ENCODE measurements around the gene BTBD9. TPM values are rescaled to one million over a fixed set of nuclear protein-coding genes. Genes with fewer than 3 reads are reported as not detected.

BTBD9 gene
- polyA plus RNA-seq, 2 of the 4 experiments (the other 2 are of a cell fraction): 2.3 to 4.6 TPM

DNA sequence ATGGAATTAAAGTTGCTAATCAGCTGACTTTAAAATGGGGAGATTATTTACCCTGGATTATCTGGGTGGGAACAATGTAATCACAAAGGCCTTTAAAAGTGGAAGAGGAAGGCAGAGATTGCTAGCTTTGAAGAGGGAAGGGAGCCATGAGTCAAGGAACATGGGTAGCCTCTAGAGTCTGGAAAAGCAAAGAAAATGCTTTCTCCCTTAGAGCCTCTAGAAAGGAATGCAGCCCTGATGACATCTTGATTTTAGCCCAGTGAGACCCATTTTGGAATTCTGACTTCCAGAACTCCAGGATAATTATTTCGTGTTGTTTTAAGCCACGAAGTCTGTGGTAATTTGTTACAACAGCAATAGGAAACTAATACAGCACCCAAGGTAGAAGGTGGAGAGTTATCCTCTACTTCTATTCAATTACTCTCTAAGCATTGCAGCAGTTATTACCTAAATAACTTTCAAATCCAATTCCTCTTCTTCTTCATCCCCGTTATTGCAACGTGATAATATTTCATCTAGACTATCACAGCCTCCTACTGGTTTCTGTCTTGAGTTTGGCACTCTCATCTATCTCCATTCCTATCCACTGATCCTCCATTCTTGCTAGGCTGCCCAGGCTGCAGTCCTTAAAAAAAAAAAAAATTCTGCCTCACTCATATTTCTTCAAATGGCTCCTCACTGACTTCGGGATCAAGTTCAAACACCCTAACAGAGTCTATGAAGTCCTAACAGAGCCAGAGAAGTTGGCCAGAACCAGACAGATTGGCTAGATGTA lies 224.3 kb downstream of the BTBD9 start:
- Histone ChIP-seq H3K9me3 (no peaks in the 10 kb centered on the region), H3K4me2 (no peak overlapping the region), H3K27ac (no peak overlapping the region), H3K4me1 (no peaks in the 10 kb centered on the region), H3K4me3 (no peak overlapping the region)
- CTCF ChIA-PET: interaction anchor here (0.7 kb wide), 1 partner anchor 300 kb away, joined by 3 read pairs; no protein-coding TSS in a partner anchor
- POLR2A ChIA-PET: no interaction called here
- FAIRE-seq (no peak), DNase-seq (ENCODE audit: low read depth in 1 of 2, low spot score in 1 of 2) (no peak), ATAC-seq (no peak)
- no peak for TF ChIP-seq SREBF2 (IDR thresholded peaks at IDR 0.05)
- no peak for TF ChIP-seq POLR2AphosphoS2 (conservative IDR thresholded peaks at IDR 0.05; ENCODE audit: low read length)
- no peak for TF ChIP-seq HDAC2 (IDR thresholded peaks at IDR 0.05)
- no peak for TF ChIP-seq HOXB5 (CRISPR knock-in tag; IDR thresholded peaks at IDR 0.05)
- TF ChIP-seq, protein P1, sequence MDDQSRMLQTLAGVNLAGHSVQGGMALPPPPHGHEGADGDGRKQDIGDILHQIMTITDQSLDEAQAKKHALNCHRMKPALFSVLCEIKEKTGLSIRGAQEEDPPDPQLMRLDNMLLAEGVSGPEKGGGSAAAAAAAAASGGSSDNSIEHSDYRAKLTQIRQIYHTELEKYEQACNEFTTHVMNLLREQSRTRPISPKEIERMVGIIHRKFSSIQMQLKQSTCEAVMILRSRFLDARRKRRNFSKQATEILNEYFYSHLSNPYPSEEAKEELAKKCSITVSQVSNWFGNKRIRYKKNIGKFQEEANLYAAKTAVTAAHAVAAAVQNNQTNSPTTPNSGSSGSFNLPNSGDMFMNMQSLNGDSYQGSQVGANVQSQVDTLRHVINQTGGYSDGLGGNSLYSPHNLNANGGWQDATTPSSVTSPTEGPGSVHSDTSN (IDR thresholded peaks at IDR 0.05): no peak
- TF ChIP-seq, protein P2, sequence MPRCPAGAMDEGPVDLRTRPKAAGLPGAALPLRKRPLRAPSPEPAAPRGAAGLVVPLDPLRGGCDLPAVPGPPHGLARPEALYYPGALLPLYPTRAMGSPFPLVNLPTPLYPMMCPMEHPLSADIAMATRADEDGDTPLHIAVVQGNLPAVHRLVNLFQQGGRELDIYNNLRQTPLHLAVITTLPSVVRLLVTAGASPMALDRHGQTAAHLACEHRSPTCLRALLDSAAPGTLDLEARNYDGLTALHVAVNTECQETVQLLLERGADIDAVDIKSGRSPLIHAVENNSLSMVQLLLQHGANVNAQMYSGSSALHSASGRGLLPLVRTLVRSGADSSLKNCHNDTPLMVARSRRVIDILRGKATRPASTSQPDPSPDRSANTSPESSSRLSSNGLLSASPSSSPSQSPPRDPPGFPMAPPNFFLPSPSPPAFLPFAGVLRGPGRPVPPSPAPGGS (IDR thresholded peaks at IDR 0.05): no peak
- no peak for TF ChIP-seq KDM5A (IDR thresholded peaks at IDR 0.05)
- no peak for TF ChIP-seq JUN (IDR thresholded peaks at IDR 0.05)
- TF ChIP-seq RNF2 (IDR thresholded peaks at IDR 0.05; ENCODE audit: borderline replicate concordance, low read depth): no peak
- no peak for TF ChIP-seq ESRRA (IDR thresholded peaks at IDR 0.05; ENCODE audit: borderline replicate concordance, low read length)
- no peak for TF ChIP-seq NPAS2 (CRISPR knock-in tag; IDR thresholded peaks at IDR 0.05; ENCODE audit: borderline replicate concordance)
- TF ChIP-seq ZSCAN20 (CRISPR knock-in tag; IDR thresholded peaks at IDR 0.05): no peak
- no peak for TF ChIP-seq MAFK (IDR thresholded peaks at IDR 0.05; ENCODE audit: partially characterized antibody)
- TF ChIP-seq, protein P3, sequence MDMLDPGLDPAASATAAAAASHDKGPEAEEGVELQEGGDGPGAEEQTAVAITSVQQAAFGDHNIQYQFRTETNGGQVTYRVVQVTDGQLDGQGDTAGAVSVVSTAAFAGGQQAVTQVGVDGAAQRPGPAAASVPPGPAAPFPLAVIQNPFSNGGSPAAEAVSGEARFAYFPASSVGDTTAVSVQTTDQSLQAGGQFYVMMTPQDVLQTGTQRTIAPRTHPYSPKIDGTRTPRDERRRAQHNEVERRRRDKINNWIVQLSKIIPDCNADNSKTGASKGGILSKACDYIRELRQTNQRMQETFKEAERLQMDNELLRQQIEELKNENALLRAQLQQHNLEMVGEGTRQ (IDR thresholded peaks at IDR 0.05): no peak
- no peak for TF ChIP-seq SMC3 (IDR thresholded peaks at IDR 0.05)
- 68% methylated on average over 5 of the region's 5 CpGs for WGBS (ENCODE audit: missing lambda C conversion rate)

DNA sequence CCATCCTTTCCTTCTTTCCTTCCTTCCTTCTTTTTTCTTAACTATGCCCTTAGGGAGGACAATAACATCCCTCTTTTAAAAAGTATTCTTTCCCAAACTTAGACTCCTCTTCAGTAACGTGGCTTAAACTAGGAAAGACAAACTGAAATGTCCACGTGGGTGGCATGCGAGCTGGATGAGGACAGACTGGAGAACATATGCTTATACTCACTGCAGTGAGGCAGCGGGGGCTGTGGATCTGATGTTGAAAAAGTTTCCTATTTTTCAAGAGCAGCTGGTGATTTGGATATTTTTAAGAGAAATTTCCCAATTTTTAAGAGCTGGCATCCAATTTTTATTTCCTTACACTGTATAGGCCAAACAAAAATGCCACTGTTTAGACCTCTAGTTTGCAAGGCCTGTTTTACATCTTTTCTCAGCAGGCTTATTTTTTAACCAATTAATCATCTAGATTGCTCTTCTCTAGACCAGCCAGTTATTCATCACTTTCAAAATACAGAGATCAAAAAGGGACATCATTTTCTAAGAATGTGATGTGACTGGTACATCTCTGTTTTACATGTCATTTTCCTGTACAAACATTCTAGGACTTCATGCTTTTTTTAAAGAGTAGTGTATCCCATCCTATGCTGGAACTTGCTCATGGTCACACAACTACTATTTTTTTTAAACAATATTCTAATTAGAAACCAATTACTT lies 226.5 kb downstream of the BTBD9 start:
- POLR2A ChIA-PET: no interaction called here
- no peaks in the 10 kb centered on the region for H3K9me3 ChIP-seq
- WGBS (ENCODE audit: missing lambda C conversion rate): 74% methylated on average over 4 of the region's 4 CpGs
- FAIRE-seq (no peak), ATAC-seq (no peak), DNase-seq (ENCODE audit: low read depth in 1 of 2, low spot score in 1 of 2) (no peak)
- TF ChIP-seq, protein P1 (IDR thresholded peaks at IDR 0.05): no peak
- no peak for TF ChIP-seq RAD21 (conservative IDR thresholded peaks at IDR 0.05 in 1 of 2, IDR thresholded peaks at IDR 0.05 in 1 of 2)
- no peak overlapping the region for H3K4me3 ChIP-seq
- no peak overlapping the region for H3K4me2 ChIP-seq
- H3K27ac ChIP-seq: no peak overlapping the region
- H3K4me1 ChIP-seq: no peaks in the 10 kb centered on the region
- CTCF ChIA-PET: interaction anchor here (0.6 kb wide), 1 partner anchor 8 kb away, joined by 4 read pairs; no protein-coding TSS in a partner anchor

DNA sequence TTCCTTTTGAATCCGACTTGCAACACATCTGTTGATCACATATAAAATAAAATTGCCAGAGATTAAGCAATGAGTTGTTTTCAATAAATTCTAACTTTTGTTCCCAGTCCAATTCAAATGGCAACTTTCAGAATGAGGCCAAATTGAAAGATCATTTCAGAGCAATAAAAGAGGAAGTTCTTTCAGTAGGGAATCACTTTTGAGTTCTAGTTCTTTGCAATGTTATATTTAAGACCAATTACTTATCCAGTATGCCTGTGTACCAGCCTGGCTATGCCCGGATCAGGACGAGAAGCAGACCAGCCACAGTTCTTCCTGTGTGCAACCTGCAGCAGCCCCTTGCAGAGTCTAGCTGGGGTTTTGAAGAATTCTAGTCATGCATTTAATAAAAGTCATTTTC lies 232.5 kb downstream of the BTBD9 start:
- Histone ChIP-seq H3K27ac (no peak overlapping the region), H3K4me2 (no peak overlapping the region), H3K4me3 (no peak overlapping the region), H3K9me3 (no peaks in the 10 kb centered on the region), H3K4me1 (peaks cover 21% of the 10 kb centered on the region)
- CTCF ChIA-PET: no interaction called here
- POLR2A ChIA-PET: no interaction called here
- WGBS (ENCODE audit: missing lambda C conversion rate): 70% methylated on average over 3 of the region's 3 CpGs
- DNase-seq (ENCODE audit: low read depth in 1 of 2, low spot score in 1 of 2): no peak
- no peak for TF ChIP-seq NPAS2 (CRISPR knock-in tag; IDR thresholded peaks at IDR 0.05; ENCODE audit: borderline replicate concordance)
- TF ChIP-seq RAD21 (conservative IDR thresholded peaks at IDR 0.05 in 1 of 2, IDR thresholded peaks at IDR 0.05 in 1 of 2): no peak
- no peak for TF ChIP-seq SREBF2 (IDR thresholded peaks at IDR 0.05)
- TF ChIP-seq, protein P4, sequence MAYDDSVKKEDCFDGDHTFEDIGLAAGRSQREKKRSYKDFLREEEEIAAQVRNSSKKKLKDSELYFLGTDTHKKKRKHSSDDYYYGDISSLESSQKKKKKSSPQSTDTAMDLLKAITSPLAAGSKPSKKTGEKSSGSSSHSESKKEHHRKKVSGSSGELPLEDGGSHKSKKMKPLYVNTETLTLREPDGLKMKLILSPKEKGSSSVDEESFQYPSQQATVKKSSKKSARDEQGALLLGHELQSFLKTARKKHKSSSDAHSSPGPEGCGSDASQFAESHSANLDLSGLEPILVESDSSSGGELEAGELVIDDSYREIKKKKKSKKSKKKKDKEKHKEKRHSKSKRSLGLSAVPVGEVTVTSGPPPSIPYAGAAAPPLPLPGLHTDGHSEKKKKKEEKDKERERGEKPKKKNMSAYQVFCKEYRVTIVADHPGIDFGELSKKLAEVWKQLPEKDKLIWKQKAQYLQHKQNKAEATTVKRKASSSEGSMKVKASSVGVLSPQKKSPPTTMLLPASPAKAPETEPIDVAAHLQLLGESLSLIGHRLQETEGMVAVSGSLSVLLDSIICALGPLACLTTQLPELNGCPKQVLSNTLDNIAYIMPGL (CRISPR knock-in tag; IDR thresholded peaks at IDR 0.05; ENCODE audit: borderline replicate concordance): no peak
- TF ChIP-seq HOXA7 (CRISPR knock-in tag; IDR thresholded peaks at IDR 0.05): no peak
- no peak for TF ChIP-seq HEYL (CRISPR knock-in tag; IDR thresholded peaks at IDR 0.05)
- TF ChIP-seq NR3C1 (IDR thresholded peaks at IDR 0.05): no peak
- TF ChIP-seq, protein P5, sequence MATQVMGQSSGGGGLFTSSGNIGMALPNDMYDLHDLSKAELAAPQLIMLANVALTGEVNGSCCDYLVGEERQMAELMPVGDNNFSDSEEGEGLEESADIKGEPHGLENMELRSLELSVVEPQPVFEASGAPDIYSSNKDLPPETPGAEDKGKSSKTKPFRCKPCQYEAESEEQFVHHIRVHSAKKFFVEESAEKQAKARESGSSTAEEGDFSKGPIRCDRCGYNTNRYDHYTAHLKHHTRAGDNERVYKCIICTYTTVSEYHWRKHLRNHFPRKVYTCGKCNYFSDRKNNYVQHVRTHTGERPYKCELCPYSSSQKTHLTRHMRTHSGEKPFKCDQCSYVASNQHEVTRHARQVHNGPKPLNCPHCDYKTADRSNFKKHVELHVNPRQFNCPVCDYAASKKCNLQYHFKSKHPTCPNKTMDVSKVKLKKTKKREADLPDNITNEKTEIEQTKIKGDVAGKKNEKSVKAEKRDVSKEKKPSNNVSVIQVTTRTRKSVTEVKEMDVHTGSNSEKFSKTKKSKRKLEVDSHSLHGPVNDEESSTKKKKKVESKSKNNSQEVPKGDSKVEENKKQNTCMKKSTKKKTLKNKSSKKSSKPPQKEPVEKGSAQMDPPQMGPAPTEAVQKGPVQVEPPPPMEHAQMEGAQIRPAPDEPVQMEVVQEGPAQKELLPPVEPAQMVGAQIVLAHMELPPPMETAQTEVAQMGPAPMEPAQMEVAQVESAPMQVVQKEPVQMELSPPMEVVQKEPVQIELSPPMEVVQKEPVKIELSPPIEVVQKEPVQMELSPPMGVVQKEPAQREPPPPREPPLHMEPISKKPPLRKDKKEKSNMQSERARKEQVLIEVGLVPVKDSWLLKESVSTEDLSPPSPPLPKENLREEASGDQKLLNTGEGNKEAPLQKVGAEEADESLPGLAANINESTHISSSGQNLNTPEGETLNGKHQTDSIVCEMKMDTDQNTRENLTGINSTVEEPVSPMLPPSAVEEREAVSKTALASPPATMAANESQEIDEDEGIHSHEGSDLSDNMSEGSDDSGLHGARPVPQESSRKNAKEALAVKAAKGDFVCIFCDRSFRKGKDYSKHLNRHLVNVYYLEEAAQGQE (IDR thresholded peaks at IDR 0.05): no peak
- ATAC-seq: no peak
- FAIRE-seq: no peak

Measured in A549 (cell line).